Epithelial cell of esophagus (primary cell): ENCODE measurements around the gene CDC123.

Source experiments
- DNase-seq: peaks from one replicate; pipeline ENCODE4 v3.0.0; 2010; ENCODE audit warnings: low read depth
- H3K4me3 ChIP-seq: 2 replicates; pipeline ENCODE4 v1.5.1; 2011; ENCODE audit warnings: mild to moderate bottlenecking, low read length, control low read depth
- CTCF ChIP-seq: IDR thresholded peaks from 2 replicates; pipeline ENCODE4 v1.5.1; 2011; ENCODE audit warnings: low read depth, mild to moderate bottlenecking, low read length, control low read depth, inconsistent platforms; ENCODE audit not compliant: insufficient read depth; ENCODE audit errors: missing control alignments

The CDC123 gene

GRCh38 chr10:12299222-12299965 is 103.4 kb downstream of the CDC123 start:
- DNase-seq, result no peak
- no peak for TF ChIP-seq CTCF
- H3K4me3 ChIP-seq, result no peak overlapping the region
